Smooth muscle cell (in vitro differentiated cells): ENCODE measurements around the gene IMPA2. TPM values are rescaled to one million over a fixed set of nuclear protein-coding genes. Genes with fewer than 3 reads are reported as not detected.

Experiments
- DNase-seq: peaks from one replicate; lab custom pipeline; 2025; ENCODE audit not compliant: unreplicated experiment; lab: John Stamatoyannopoulos, UW
- H2AFZ ChIP-seq: fragments of 200-600 bp; sonication (generic); 2 replicates; pipeline ENCODE4 v1.6.0; 2016; ENCODE audit warnings: antibody characterized with exemption, low read depth, mild to moderate bottlenecking
- H3F3A ChIP-seq: fragments of 200-600 bp; sonication (generic); 2 replicates; pipeline ENCODE4 v1.6.0; 2017; ENCODE audit warnings: antibody characterized with exemption, low read depth
- H3K27ac ChIP-seq: fragments of 200-600 bp; sonication (generic); 2 replicates; pipeline ENCODE4 v1.5.1; 2016; ENCODE audit warnings: low read depth, mild to moderate bottlenecking
- H3K27me3 ChIP-seq: fragments of 200-600 bp; sonication (generic); 2 replicates; pipeline ENCODE4 v1.6.1; 2016; ENCODE audit warnings: low read depth, mild to moderate bottlenecking
- H3K36me3 ChIP-seq: fragments of 200-600 bp; sonication (generic); 2 replicates; pipeline ENCODE4 v1.5.1; 2016; ENCODE audit warnings: low read depth
- H3K4me1 ChIP-seq: fragments of 200-600 bp; sonication (generic); 2 replicates; pipeline ENCODE4 v1.5.1; 2016; ENCODE audit warnings: low read depth
- H3K4me2 ChIP-seq: fragments of 200-600 bp; sonication (generic); 2 replicates; pipeline ENCODE4 v1.6.0; 2016; ENCODE audit warnings: mild to moderate bottlenecking
- H3K4me3 ChIP-seq: fragments of 200-600 bp; sonication (generic); 2 replicates; pipeline ENCODE4 v1.5.1; 2016; ENCODE audit warnings: mild to moderate bottlenecking
- H3K79me2 ChIP-seq: fragments of 200-600 bp; sonication (generic); 2 replicates; pipeline ENCODE4 v1.6.0; 2016; ENCODE audit warnings: low read depth, mild to moderate bottlenecking
- H3K9ac ChIP-seq: fragments of 200-600 bp; sonication (generic); 2 replicates; pipeline ENCODE4 v1.6.0; 2016; ENCODE audit warnings: low read depth
- H3K9me3 ChIP-seq: fragments of 200-600 bp; sonication (generic); replicated peaks from 2 replicates; pipeline ENCODE4 v1.5.1; 2016; ENCODE audit warnings: low read depth
- H4K20me1 ChIP-seq: fragments of 200-600 bp; sonication (generic); 2 replicates; pipeline ENCODE4 v1.6.0; 2016; ENCODE audit warnings: low read depth
- WGBS: methylation state at CpG from one replicate; pipeline ENCODE4 v1.1.7; 2016; ENCODE audit warnings: low lambda C conversion rate; 5-methylcytosine and 5-hydroxymethylcytosine counted together
- polyA plus RNA-seq: library from polyadenylated mRNA; unstranded; fragments of >200 nt; fragmentation: Nextera tagmentation; extraction: Ambion mirVana; gene quantifications from 2 replicates; pipeline ENCODE4 v1.2.1, GENCODE V29; 2016
- total RNA-seq: library from RNA; depleted of rRNA; stranded (reverse); fragments of >200 nt; gene quantifications from 2 replicates; pipeline ENCODE4 v1.2.3, GENCODE V29; 2014
- TF ChIP-seq, protein P1 (sequence below): fragments of 200-600 bp; sonication (generic); IDR thresholded peaks from 2 replicates; pipeline ENCODE4 v1.5.1; 2017; ENCODE audit warnings: borderline replicate concordance, mild to moderate bottlenecking, antibody characterized with exemption; ENCODE audit not compliant: insufficient read depth, poor library complexity, severe bottlenecking

IMPA2 gene
- total and polyA plus RNA-seq, 2 experiments from 2014 or later = 9.9 to 17.8 TPM

DNA sequence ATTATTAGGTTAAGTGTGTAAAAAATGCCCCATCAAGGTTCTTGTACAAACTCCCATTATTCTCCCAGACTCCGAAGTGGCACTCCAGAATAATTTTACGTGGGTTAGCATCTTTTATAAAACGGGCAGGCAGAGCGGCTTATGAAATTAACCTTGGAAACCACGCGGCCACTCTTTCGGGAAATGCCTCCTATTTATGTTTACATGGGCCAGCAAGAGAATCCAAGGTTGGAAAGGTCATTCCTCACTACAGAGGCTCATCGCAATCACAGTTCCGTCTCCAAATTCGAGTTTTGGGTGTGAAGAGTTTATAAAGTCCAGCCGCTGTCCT is 1.2 kb upstream of the IMPA2 start:
- Histone ChIP-seq H3K79me2 (no peaks in the 10 kb centered on the region), H3K4me1 (peaks cover 24% of the 10 kb centered on the region), H3K36me3 (no peaks in the 10 kb centered on the region), H3K4me2 (peak overlapping the region; percentile 87), H3F3A (peaks cover 14% of the 10 kb centered on the region), H3K4me3 (peak overlapping the region; percentile 66), H3K9ac (peak overlapping the region; percentile 57), H2AFZ (peak overlapping the region; percentile 76), H3K27me3 (no peaks in the 10 kb centered on the region), H3K27ac (peak overlapping the region; percentile 71), H3K9me3 (no peaks in the 10 kb centered on the region), H4K20me1 (peaks cover 3% of the 10 kb centered on the region)
- DNase-seq = no peak
- WGBS = 6% methylated on average over 11 of the region's 11 CpGs
- TF ChIP-seq, protein P1, sequence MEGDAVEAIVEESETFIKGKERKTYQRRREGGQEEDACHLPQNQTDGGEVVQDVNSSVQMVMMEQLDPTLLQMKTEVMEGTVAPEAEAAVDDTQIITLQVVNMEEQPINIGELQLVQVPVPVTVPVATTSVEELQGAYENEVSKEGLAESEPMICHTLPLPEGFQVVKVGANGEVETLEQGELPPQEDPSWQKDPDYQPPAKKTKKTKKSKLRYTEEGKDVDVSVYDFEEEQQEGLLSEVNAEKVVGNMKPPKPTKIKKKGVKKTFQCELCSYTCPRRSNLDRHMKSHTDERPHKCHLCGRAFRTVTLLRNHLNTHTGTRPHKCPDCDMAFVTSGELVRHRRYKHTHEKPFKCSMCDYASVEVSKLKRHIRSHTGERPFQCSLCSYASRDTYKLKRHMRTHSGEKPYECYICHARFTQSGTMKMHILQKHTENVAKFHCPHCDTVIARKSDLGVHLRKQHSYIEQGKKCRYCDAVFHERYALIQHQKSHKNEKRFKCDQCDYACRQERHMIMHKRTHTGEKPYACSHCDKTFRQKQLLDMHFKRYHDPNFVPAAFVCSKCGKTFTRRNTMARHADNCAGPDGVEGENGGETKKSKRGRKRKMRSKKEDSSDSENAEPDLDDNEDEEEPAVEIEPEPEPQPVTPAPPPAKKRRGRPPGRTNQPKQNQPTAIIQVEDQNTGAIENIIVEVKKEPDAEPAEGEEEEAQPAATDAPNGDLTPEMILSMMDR = no peak

DNA sequence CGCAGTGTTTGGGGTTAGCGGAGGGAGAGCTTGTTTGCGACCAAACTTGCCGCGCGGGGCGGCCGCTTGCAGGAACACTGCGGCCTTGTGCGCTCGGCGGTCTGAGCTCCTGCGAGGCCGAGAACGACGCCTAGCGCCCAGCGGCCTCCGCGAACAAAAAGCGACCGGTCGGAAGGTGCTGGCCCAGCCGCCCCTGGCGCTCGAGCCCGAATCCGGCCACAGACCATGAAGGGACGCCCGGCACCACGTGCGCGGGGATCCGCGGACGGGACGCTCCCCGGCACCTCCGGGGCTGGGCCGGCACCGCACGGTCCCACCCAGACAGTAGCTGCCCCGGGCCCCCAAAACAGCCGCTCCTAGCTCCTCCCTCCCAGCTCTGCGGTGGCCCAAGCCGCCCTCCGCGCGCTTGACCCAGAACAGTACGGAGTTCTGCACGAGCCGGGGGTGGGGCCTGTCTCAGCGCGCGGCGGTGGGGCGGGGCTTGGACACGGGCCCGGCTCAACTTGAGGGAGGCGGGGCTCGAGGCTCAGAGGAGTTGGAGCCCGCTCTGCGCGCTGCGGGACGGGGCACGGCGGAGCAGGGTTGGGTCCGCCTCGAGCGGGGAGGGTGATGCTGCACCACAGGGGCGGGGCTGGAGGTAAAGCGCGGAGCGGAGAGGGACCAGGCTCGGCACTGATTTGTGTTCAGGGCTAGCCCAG is 664 bp upstream of the IMPA2 start:
- peak overlapping the region; percentile 71 for H3K27ac ChIP-seq
- peak; percentile 100 for DNase-seq
- TF ChIP-seq, protein P1 = no peak
- peaks cover 24% of the 10 kb centered on the region for H3K4me1 ChIP-seq
- H3K36me3 ChIP-seq = no peaks in the 10 kb centered on the region
- peak overlapping the region; percentile 57 for H3K9ac ChIP-seq
- WGBS = 1% methylated on average over 69 of the region's 76 CpGs
- peaks cover 3% of the 10 kb centered on the region for H4K20me1 ChIP-seq
- H3K9me3 ChIP-seq = no peaks in the 10 kb centered on the region
- peak overlapping the region; percentile 87 for H3K4me2 ChIP-seq
- peak overlapping the region; percentile 76 for H2AFZ ChIP-seq
- no peaks in the 10 kb centered on the region for H3K27me3 ChIP-seq
- H3K79me2 ChIP-seq = no peaks in the 10 kb centered on the region
- H3F3A ChIP-seq = peaks cover 14% of the 10 kb centered on the region
- H3K4me3 ChIP-seq = peak overlapping the region; percentile 66

DNA sequence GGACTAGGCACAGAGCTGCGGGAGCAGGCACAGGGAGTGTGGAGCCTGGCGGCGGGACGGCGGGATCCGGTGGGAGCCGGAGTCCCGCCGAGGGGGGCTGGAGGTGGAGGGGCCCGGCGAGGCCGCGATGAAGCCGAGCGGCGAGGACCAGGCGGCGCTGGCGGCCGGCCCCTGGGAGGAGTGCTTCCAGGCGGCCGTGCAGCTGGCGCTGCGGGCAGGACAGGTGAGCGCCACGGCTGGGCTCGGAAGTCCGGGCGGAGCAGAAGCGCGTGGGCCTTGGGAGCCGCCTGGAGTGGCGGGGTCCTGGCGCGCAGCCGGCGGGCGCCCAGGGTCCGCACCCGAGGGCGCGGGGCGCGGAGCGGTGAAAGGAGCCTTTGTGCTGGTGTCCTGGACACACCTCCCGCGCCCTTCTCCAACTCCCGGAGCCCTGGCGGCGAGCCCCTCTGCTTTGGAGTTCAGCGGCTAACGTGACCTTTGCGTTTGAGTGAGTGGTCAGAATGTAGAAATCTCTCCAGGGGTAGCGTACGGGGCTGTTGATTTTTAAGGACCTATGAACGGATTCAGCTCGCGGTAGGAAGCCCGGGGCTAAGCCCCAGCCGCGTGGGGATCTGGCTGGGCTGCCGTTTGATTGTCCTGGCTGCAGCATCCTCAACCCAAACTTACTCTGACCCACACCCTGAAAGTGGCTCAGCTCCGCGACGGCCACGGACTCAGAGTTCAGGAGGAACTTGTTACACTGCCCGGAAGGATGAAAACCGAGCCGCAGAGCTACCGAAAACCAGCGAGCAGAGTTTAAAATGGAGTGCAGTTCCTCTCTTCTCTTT is 448 bp downstream of the IMPA2 start:
- no peak overlapping the region for H3K9ac ChIP-seq
- no peak for DNase-seq
- H3K4me1 ChIP-seq = peaks cover 24% of the 10 kb centered on the region
- H3K4me3 ChIP-seq = peak overlapping the region; percentile 66
- no peak overlapping the region for H3K27ac ChIP-seq
- H3F3A ChIP-seq = peaks cover 14% of the 10 kb centered on the region
- no peaks in the 10 kb centered on the region for H3K36me3 ChIP-seq
- no peaks in the 10 kb centered on the region for H3K27me3 ChIP-seq
- H3K9me3 ChIP-seq = no peaks in the 10 kb centered on the region
- peaks cover 3% of the 10 kb centered on the region for H4K20me1 ChIP-seq
- peak overlapping the region; percentile 56 for H2AFZ ChIP-seq
- peak overlapping the region; percentile 87 for H3K4me2 ChIP-seq
- WGBS = under 1% methylated on average over 55 of the region's 71 CpGs
- TF ChIP-seq, protein P1 = no peak
- H3K79me2 ChIP-seq = no peaks in the 10 kb centered on the region
